Ishikawa (cell line): ENCODE results near the gene ILKAP.

Experiments
- CEBPB ChIP-seq: IDR thresholded peaks from 2 replicates; pipeline ENCODE4 v1.6.1; 2012
- CREB1 ChIP-seq: IDR thresholded peaks from 2 replicates; pipeline ENCODE4 v1.6.1; 2012; ENCODE audit warnings: low read depth
- EGR1 ChIP-seq: IDR thresholded peaks from 2 replicates; pipeline ENCODE4 v1.6.1; 2012
- EP300 ChIP-seq: IDR thresholded peaks from 2 replicates; pipeline ENCODE4 v1.6.1; 2012; ENCODE audit warnings: borderline replicate concordance
- FOXM1 ChIP-seq: IDR thresholded peaks from 2 replicates; pipeline ENCODE4 v1.6.1; 2012; ENCODE audit warnings: low read depth, borderline replicate concordance
- MAX ChIP-seq: IDR thresholded peaks from 2 replicates; pipeline ENCODE4 v1.6.1; 2012
- NFIC ChIP-seq: IDR thresholded peaks from 2 replicates; pipeline ENCODE4 v1.6.1; 2012
- RAD21 ChIP-seq: IDR thresholded peaks from 2 replicates; pipeline ENCODE4 v1.6.1; 2012; ENCODE audit warnings: low read depth
- REST ChIP-seq: IDR thresholded peaks from 2 replicates; pipeline ENCODE4 v1.6.1; 2012; ENCODE audit warnings: low read depth, mild to moderate bottlenecking
- TAF1 ChIP-seq: IDR thresholded peaks from 2 replicates; pipeline ENCODE4 v1.6.1; 2012; ENCODE audit warnings: low read depth, mild to moderate bottlenecking
- TCF12 ChIP-seq: IDR thresholded peaks from 2 replicates; pipeline ENCODE4 v1.6.1; 2012; ENCODE audit warnings: low read depth
- TEAD4 ChIP-seq: IDR thresholded peaks from 2 replicates; pipeline ENCODE4 v1.6.1; 2012
- USF1 ChIP-seq: IDR thresholded peaks from 2 replicates; pipeline ENCODE4 v1.6.1; 2012
- YY1 ChIP-seq: IDR thresholded peaks from 2 replicates; pipeline ENCODE4 v1.6.1; 2012; ENCODE audit warnings: low read depth
- ZBTB7A ChIP-seq: IDR thresholded peaks from 2 replicates; pipeline ENCODE4 v1.6.1; 2012; ENCODE audit warnings: low read depth

The ILKAP gene

GRCh38 chr2:238239543-238239862 is 36.0 kb upstream of the ILKAP start:
- TF ChIP-seq EP300 (no peak), YY1 (no peak), MAX (no peak), CREB1 (no peak), USF1 (no peak), CEBPB (no peak), TAF1 (no peak), NFIC (no peak)

GRCh38 chr2:238238766-238239542 is 35.5 kb upstream of the ILKAP start:
- no peak for TF ChIP-seq YY1
- 0 out of 2 replicates have a peak, but pooled peaks have one; percentile 29 for TF ChIP-seq ZBTB7A
- no peak for TF ChIP-seq REST
- no peak for TF ChIP-seq TAF1
- TF ChIP-seq TEAD4, result no peak
- no peak for TF ChIP-seq EGR1
- no peak for TF ChIP-seq CEBPB
- no peak; the same call in 1 of the 2 replicates for TF ChIP-seq TCF12
- TF ChIP-seq NFIC, result no peak
- TF ChIP-seq CREB1, result no peak
- TF ChIP-seq EP300, result no peak
- no peak for TF ChIP-seq RAD21
- TF ChIP-seq USF1, result 0 out of 2 replicates have a peak, but pooled peaks have one; percentile 37
- peak; percentile 99 for TF ChIP-seq MAX
- no peak for TF ChIP-seq FOXM1

- TF ChIP-seq TEAD4, result no peak
- TF ChIP-seq RAD21, result no peak
- TF ChIP-seq CREB1, result no peak
- TF ChIP-seq USF1, result no peak
- no peak for TF ChIP-seq MAX
- TF ChIP-seq FOXM1, result no peak
- TF ChIP-seq TCF12, result no peak
- TF ChIP-seq YY1, result no peak
- TF ChIP-seq NFIC, result no peak
- TF ChIP-seq REST, result no peak
- no peak for TF ChIP-seq CEBPB
- no peak for TF ChIP-seq ZBTB7A
- TF ChIP-seq TAF1, result no peak
- TF ChIP-seq EP300, result no peak
- TF ChIP-seq EGR1, result no peak
Measured at GRCh38 chr2:238238311-238238765, 34.8 kb upstream of the ILKAP start.

GRCh38 chr2:238237431-238238135 is 34.1 kb upstream of the ILKAP start:
- TF ChIP-seq ZBTB7A (no peak), FOXM1 (no peak), EP300 (no peak), NFIC (no peak)

- TF ChIP-seq ZBTB7A, result no peak
- TF ChIP-seq TAF1, result no peak
- TF ChIP-seq REST, result no peak
- no peak for TF ChIP-seq YY1
- TF ChIP-seq EP300, result no peak
- no peak for TF ChIP-seq TEAD4
- no peak for TF ChIP-seq TCF12
Measured at GRCh38 chr2:238236571-238236970, 33.1 kb upstream of the ILKAP start.
